GM19025 (cell line): ENCODE measurements around the gene OR10D3.
"Not testable (repeated sequence)": the region's sequence is repeated elsewhere in the genome, so short reads cannot be mapped to it uniquely, and the experiment has no call there.

Experiments used
- ATAC-seq: cut with Tn5 transposase; IDR thresholded peaks from one replicate; pipeline ENCODE4 v1.9.1; 2021; ENCODE audit warnings: mild to moderate bottlenecking, low read depth, moderate library complexity; ENCODE audit not compliant: unreplicated experiment

Gene OR10D3

DNA sequence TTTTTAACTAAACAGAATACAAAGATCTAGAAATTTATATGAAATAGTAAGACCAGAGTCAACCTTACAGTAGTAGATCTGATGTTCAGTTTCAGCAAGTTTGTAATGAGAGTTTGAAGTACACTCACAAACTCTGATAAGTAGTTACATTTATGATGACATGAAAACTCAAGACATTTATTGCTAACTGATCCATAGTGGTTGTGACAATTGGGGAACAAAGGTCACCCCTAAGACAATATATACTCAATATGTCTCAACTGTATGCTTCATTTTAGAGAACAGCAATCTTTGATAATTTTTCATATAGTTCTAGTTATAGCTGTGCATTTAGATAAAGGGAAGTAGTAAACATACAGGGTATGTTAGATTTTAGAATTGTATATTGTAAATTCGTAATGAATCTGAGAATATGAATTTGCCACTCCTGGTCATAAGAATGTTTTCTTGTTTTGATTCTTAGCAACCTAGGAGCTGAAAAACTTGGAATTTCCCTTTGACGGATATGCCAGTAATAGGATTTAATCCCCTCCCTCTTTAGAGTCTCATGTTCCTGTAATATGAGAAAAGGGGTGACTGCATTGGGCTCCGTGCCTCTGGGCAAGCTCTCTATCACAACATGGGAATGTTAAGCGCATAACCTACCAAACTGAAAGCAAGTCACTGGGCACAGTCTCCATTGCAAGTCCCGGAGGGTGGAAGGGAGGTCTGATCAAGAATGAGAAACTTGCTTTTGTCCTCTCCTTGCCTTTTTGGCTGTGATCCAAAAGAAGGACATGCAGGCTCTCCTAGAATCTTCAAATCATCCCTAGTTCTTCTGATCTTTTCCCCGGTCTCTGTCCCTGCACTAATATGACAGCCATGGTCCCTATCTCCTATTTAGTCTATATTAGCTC lies 11.4 kb downstream of the OR10D3 start:
- no peak for ATAC-seq

DNA sequence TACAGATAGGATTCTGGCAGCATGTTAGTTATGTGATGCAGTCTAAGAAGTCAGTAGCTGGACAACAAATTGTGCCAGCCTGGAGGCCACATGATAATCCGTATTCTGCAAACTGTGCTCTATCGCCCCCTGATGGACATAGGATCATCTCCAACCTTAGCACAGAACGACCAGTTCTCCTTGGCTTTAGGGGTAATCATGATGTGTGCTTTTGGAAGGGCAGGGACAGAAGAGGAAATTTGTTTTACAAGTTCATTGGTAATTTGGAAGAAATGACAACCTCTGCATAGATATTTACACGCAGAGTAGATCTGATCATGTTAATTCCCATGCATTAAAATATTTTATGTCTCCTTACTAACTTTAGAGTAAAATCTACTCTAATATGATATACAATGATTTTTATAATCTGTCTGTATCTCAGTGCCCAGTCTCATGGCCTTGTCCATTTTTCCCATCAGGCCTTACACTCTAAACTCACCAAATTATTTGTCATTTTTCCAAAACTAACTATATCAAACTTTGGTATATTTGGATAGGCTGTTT lies 12.1 kb downstream of the OR10D3 start:
- ATAC-seq: no peak

DNA sequence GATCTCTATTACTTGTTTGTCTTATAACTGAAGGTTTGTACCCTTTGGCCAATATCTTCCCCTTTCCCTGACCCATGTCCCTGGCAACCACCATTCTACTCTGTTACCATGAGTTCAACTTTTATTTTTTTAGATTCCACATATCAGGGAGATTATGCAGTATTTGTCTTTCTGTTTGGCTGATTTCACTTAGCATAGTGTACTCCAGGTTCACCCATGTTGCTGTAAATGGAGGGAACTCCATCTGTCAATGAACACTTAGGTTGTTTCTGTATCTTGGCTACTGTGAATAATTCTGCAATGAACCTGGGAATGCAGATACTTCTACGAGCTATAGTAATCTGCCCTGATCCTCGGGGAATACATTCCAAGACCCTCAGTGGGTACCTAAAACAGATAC lies 14.9 kb downstream of the OR10D3 start:
- ATAC-seq: no peak

DNA sequence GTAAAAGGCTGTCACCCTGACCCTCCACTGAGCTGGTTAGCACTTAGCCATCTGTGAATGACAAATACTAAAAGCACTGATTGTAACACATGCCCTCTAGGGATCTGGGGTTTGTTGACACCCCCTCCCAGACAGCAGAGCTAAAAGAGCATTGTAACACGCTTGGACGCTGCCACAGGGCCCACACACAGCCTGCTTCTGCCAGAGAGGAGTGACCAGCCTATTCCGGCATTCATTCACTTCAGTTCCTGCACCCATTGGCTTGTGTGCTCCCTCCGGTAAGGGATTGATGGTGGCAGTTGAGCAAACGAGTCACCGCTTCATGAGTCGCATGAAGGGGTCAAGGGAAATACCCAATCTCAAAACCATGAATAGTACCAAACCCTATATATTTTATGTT lies 15.8 kb downstream of the OR10D3 start:
- ATAC-seq: no peak

DNA sequence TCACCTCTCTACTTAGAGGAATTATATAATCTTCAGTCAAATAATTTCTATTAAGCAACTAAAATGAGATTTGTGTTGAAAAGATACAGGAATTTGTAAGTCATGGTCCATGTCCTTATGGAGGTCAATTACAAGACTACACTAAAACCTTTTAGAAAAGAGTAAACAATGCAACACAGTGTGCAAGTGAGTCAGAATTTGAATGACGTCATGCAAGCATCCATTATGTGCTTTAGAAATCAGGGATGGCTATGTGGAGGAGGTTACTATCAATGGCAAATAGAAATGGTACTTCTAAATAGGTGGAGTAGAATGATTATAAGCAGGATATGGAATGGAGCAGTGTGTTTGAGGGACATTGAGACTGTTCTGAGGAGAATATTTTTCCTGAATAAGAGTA lies 16.6 kb downstream of the OR10D3 start:
- ATAC-seq: no peak

DNA sequence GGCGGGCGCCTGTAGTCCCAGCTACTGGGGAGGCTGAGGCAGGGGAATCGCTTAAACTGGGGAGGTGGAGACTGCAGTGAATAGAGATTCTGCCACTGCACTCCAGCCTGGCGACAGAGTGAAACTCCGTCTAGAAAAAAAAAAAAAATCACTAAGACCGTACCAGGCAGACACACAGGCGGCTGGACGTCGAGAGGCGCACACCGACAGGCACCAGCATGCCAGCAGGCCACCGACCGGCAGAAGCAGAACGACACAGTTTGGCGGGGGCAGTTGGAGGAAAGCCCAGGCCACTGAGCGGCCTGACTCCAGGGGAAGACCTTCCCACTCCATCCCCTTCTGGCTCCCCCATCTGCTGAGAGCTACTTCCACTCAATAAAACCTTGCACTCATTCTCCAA lies 17.5 kb downstream of the OR10D3 start:
- no peak for ATAC-seq

DNA sequence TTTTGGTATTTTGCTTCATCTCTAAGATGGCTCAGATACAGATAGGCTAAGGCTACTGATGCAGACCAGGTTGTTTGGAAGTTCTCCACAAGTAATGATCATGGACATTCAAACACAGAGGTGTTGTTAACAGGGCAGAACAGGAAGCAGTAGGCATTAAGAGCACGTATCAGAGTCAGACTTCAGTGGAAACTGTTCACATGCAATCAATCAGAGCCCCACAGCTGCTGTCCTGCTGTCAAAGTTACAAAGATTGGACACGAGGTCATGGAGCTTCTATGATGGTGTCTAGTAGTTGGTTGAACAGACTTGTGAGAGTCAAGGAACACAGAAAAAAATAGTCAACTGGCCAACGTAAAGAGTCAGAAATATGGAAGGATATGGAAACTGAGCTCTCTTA lies 19.8 kb downstream of the OR10D3 start:
- no peak for ATAC-seq

DNA sequence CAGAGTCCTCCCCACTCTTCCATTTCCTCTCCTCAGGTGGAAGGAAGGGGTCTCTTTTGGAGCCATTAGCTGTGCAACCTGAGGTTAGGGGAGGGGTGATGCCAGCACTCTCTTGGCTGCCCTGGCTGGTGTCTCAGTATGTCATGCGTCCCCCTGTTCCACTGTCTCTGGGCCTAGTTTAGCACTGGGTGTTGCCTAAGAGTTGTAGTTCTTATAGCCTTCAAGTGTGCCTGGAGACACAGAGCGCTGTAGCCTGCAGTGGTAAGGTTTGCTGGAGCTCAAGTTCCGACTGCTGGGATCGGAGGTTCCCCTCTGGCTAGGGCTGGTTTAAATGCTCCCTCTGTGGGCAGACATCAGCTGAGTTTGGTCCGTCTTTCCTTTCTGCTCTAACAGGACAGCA lies 20.9 kb downstream of the OR10D3 start:
- ATAC-seq: no peak

DNA sequence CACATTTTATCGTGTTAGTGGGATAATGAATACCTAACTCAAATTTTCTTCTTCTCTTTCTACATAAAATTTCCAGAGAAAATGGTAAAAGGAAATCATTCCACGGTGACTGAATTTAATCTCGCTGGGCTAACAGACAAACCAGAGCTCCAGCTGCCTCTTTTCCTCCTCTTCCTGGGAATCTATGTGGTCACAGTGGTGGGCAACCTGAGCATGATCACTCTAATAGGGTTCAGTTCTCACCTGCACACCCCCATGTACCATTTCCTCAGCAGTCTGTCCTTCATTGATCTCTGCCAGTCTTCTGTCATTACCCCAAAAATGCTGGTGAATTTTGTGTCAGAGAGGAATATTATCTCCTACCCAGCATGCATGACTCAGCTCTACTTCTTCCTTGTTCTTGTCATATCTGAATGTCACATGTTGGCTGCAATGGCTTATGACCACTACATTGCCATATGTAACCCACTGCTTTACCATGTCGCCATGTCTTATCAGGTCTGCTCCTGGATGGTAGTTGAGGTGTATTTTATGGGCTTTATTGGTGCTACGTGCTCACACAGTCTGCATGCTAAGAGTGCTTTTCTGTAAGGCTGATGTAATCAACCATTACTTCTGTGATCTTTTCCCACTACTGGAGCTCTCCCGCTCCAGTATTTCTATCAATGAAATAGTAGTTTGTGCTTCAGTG lies 24.1 kb downstream of the OR10D3 start:
- no peak for ATAC-seq

DNA sequence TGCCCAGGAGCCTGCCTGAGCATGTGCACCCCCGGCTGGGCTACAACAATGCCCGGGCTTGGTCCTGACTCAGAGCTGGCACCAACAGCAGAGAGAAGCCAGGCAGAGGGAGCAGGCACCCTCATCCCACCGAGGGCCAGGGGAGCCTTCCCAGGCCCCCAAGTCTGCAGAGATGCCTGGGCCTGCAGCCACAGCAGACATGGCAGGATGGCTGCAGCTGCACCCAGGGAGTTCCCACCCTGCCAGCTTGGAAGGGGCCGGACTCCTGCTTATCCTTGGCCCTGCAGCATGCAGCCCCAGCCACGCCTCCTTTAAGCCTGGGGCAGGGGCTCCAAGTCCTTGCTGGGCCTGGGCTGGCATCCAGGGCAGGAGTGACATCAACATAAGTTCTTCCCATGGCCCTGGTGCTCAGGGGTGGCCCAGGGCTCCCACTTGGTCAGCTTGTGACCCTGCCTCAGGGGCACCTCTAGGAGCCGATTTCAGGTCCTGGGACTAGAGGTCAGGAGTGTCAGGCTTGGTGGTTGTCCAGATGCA lies 26.7 kb downstream of the OR10D3 start:
- no peak for ATAC-seq

DNA sequence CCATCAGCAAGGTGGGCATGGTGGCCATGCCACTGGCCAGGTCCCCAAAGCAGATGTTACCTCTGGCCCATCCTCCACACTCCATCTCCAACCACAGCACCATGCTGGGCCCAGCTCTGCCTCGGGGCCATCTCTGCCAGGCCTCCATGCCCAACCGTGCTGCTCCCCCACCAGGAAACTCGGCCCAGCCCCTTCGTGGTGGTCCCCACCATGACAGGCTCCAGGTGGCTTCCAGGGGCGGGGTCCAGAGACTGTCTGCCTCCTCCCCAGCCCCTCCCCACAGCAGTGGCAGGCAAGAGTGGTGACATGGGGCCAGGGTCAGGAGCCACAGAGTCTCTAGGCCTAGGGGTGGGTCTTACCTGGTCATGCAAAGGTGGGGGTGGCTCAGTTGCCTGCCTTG lies 27.3 kb downstream of the OR10D3 start:
- no peak for ATAC-seq

DNA sequence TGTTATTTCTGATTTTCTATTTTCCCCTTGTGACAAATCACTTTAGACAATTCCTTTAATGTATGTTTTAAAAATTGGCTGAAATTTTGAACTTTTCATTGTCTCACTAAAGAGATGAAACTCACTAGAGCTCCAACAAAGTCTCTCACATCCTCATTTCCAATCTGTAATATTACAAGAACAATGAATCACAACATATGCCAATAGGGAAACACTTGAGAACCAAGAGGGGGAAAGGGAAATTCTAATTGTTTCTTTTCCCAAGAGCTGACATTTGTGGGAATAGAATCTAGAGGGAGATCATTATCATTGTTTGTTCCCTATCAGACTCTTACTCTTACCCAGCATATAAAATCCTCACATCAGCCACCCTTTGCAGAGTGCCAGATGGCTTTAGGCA lies 28.2 kb downstream of the OR10D3 start:
- no peak for ATAC-seq

DNA sequence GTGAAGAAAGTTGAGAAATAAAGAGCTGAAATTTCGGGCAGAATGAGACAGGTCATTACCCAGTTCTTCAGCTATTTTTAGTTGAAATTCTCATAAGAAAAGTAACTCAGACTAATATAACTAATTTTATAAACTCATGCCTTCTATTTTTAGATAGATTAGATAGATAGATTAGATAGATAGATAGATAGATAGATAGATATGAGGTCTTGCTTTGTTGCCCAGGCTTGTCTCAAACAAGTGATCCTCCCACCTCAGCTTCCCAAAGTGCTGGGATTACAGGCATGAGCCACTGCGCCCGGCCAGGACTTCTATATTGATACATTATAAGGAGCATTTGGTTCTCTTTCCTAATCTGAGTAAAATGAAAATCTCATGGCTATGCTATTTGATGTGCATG lies 30.9 kb downstream of the OR10D3 start:
- ATAC-seq: no peak

DNA sequence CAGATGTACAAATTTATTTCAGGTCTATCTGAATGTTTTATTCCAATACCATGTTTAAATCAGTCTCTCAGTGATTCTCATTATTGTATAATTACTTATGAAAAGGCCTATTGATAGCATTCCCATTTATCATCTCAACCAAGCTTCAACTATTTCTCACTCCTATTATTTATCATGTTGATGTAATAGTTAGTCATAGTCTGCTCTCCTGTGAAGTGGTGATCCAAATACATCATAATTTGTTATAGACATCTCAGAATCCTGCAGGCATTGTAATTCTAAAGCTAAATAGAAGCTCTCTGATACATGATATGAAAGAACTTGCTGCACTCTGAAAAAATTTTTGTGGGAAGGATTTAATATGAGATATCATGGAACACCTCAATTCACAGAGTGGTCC lies 36.0 kb downstream of the OR10D3 start:
- ATAC-seq: no peak

DNA sequence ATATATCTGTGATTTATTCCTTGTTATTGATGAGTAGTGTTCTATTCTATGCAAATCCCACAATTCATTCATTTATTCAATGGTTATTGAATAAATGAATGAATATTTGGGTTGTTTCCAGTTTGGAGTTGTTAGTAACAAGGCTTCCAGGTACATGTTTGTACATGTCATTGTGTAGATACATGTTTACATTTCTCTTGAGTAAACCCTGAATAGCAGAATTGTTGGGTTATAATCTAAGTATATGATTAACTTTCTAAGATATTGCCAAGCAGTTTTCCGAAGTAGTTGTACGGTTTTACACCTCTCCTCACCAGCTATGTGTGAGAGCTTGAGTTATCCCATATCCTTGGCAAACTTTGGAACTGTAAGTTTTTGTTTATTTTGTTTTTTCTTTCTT lies 39.3 kb downstream of the OR10D3 start:
- no peak for ATAC-seq

DNA sequence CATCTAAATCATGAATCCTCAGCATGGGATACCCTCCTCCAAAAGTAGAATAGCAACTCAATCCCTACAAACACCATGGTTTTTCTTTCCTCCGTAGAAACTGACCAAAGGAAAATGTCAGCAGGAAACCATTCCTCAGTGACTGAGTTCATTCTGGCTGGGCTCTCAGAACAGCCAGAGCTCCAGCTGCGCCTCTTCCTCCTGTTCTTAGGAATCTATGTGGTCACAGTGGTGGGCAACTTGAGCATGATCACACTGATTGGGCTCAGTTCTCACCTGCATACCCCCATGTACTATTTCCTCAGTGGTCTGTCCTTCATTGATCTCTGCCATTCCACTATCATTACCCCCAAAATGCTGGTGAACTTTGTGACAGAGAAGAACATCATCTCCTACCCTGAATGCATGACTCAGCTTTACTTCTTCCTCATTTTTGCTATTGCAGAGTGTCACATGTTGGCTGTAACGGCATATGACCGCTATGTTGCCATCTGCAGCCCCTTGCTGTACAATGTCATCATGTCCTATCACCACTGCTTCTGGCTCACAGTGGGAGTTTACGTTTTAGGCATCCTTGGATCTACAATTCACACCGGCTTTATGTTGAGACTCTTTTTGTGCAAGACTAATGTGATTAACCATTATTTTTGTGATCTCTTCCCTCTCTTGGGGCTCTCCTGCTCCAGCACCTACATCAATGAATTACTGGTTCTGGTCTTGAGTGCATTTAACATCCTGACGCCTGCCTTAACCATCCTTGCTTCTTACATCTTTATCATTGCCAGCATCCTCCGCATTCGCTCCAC lies 41.7 kb downstream of the OR10D3 start:
- ATAC-seq: not testable (repeated sequence)

DNA sequence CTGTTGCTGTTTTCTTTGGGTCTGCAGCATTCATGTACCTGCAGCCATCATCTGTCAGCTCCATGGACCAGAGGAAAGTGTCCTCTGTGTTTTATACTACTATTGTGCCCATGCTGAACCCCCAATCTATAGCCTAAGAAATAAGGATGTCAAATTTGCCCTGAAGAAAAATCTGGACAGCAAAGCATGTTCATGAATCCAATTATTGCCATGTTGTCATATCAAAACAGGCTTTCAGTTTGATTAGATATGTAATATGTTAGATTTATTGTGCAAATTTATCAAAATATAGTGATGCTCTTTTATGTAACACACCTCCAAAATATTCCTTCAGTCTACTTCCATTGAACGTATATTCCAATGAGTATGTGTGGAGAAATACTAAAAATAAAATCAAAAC lies 42.3 kb downstream of the OR10D3 start:
- no peak for ATAC-seq

DNA sequence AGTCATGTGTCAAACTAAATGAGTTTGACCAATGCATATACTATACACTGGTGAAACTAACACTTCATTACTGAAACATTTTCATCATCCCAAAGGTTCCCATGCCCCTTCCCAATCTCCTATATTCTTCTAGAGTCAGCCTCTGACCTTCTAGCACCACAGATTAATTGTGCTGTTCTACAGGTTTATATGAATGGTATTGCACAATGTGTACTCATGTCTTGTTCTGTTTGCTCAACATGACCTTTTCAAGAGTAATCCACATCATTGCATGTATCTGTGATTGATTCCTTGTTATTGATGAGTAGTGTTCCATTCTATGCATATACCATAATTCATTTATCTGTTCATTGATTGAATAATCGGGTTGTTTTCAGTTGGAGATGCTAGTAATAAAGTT lies 50.2 kb downstream of the OR10D3 start:
- ATAC-seq: no peak
